ENCODE results near the gene EHF.

EHF gene

DNA sequence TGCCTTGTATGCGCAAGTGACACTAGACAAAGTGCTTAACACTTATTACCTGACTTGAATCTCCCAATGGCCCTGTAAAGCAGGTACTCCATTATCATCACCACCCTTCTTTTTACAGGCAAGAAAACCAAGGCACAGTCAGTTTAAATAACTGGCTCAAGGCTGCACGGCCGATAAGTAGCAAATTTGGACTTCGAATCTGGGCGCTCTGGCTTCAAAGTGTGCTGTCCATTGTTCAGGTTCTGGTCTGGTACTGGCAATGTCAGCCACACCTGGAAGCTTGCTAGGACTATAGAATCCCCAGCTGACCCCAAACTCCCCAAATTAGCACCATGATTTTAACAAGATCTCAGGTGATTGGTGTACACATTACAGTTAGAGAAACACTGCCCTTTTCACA lies 19.3 kb upstream of the EHF start (continued):
- TF ChIP-seq CSDC2 (CRISPR knock-in tag; IDR thresholded peaks at IDR 0.05) (no peak), GLIS3 (CRISPR knock-in tag; IDR thresholded peaks at IDR 0.05) (no peak), OSR1 (CRISPR knock-in tag; IDR thresholded peaks at IDR 0.05) (no peak), ZNF70 (CRISPR knock-in tag; IDR thresholded peaks at IDR 0.05) (no peak)

DNA sequence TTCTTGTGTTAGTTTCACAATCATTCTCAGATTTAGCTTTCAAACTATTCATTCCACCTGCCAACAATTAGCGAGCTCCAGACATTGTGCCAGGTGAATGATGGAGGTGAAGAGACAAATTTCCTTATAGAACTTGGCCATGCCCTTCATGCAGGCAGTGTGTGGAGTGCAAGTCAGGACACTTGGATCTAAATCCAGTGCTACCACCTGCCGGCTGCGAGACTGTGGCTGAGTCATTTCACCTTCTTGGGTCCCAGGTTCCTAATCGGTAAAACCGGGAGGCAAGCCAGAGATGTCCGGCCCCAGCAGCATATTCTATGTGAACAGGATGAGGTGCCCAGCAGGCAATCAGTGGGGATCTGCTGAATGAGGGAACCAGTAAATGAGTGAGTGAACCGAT lies 18.6 kb upstream of the EHF start:
- TF ChIP-seq ZC3H10 (CRISPR knock-in tag; IDR thresholded peaks at IDR 0.05), result no peak
- TF ChIP-seq CSDC2 (CRISPR knock-in tag; IDR thresholded peaks at IDR 0.05), result no peak
- TF ChIP-seq BACH2 (CRISPR knock-in tag; IDR thresholded peaks at IDR 0.05; ENCODE audit: borderline replicate concordance), result no peak
- TF ChIP-seq PPARA (CRISPR knock-in tag; IDR thresholded peaks at IDR 0.05; ENCODE audit: borderline replicate concordance), result no peak
- TF ChIP-seq, protein P1, sequence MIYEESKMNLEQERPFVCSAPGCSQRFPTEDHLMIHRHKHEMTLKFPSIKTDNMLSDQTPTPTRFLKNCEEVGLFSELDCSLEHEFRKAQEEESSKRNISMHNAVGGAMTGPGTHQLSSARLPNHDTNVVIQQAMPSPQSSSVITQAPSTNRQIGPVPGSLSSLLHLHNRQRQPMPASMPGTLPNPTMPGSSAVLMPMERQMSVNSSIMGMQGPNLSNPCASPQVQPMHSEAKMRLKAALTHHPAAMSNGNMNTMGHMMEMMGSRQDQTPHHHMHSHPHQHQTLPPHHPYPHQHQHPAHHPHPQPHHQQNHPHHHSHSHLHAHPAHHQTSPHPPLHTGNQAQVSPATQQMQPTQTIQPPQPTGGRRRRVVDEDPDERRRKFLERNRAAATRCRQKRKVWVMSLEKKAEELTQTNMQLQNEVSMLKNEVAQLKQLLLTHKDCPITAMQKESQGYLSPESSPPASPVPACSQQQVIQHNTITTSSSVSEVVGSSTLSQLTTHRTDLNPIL (CRISPR knock-in tag; IDR thresholded peaks at IDR 0.05; ENCODE audit: low read depth), result no peak
- no peak for TF ChIP-seq SNAI2 (CRISPR knock-in tag; IDR thresholded peaks at IDR 0.05)
- no peak for TF ChIP-seq TCF4 (CRISPR knock-in tag; IDR thresholded peaks at IDR 0.05; ENCODE audit: borderline replicate concordance)
- TF ChIP-seq RARB (CRISPR knock-in tag; IDR thresholded peaks at IDR 0.05), result no peak
- TF ChIP-seq, protein P2, sequence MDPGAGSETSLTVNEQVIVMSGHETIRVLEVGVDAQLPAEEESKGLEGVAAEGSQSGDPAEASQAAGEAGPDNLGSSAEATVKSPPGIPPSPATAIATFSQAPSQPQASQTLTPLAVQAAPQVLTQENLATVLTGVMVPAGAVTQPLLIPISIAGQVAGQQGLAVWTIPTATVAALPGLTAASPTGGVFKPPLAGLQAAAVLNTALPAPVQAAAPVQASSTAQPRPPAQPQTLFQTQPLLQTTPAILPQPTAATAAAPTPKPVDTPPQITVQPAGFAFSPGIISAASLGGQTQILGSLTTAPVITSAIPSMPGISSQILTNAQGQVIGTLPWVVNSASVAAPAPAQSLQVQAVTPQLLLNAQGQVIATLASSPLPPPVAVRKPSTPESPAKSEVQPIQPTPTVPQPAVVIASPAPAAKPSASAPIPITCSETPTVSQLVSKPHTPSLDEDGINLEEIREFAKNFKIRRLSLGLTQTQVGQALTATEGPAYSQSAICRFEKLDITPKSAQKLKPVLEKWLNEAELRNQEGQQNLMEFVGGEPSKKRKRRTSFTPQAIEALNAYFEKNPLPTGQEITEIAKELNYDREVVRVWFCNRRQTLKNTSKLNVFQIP (CRISPR knock-in tag; IDR thresholded peaks at IDR 0.05; ENCODE audit: borderline replicate concordance, low read depth), result no peak
- no peak for TF ChIP-seq ZNF8 (CRISPR knock-in tag; IDR thresholded peaks at IDR 0.05)
- TF ChIP-seq ZFP30 (CRISPR knock-in tag; IDR thresholded peaks at IDR 0.05), result no peak
- ATAC-seq, result no peak

DNA sequence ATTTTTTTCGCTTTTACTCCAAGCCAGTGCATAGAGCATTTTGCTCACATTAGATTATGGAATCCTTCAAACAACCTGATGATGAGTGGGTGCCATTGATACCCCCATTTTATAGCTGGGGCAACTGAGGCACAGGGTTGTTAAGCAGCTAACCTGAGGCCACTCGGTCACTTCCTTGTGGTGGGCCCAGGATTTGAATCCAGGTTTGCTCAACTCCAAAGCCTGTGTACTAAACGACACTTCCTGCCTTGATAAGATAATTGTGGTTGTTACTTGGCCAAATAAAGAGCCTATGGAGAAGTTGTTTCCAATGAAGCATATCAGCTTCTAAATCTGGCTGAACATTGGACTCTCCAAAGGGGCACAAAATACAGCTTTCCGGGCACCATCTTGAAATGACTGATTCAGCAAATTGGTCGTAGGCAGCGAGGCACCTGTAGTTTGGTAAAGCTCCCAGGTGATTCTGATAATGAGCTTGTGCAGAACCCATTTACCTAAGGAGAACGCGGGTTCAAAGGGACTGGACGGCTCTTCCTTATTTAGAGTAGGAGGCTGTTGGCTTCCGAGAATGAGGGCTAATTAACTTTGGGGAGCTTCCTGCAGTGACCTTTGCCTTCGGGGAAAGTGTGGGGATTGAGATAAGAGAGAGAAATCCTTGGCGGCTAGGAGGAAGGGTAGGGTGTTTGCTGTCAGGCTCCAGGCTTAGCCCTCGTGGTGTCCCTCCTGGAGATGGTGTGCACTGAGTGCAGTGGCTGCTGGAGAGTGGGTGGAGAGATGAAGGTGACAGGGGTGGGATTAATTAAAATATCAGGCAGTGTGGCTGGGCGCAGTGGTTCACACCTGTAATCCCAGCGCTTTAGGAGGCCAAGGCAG lies 17.5 kb upstream of the EHF start:
- TF ChIP-seq OSR1 (CRISPR knock-in tag; IDR thresholded peaks at IDR 0.05) (no peak), TOX (CRISPR knock-in tag; IDR thresholded peaks at IDR 0.05; ENCODE audit: borderline replicate concordance) (no peak), CSDC2 (CRISPR knock-in tag; IDR thresholded peaks at IDR 0.05) (no peak), ESRRG (CRISPR knock-in tag; IDR thresholded peaks at IDR 0.05) (no peak), ZFP30 (CRISPR knock-in tag; IDR thresholded peaks at IDR 0.05) (no peak), SNAI2 (CRISPR knock-in tag; IDR thresholded peaks at IDR 0.05) (no peak), TCF4 (CRISPR knock-in tag; IDR thresholded peaks at IDR 0.05; ENCODE audit: borderline replicate concordance) (no peak)
- TF ChIP-seq, protein P2 (CRISPR knock-in tag; IDR thresholded peaks at IDR 0.05; ENCODE audit: borderline replicate concordance, low read depth), result no peak
- TF ChIP-seq, protein P3, sequence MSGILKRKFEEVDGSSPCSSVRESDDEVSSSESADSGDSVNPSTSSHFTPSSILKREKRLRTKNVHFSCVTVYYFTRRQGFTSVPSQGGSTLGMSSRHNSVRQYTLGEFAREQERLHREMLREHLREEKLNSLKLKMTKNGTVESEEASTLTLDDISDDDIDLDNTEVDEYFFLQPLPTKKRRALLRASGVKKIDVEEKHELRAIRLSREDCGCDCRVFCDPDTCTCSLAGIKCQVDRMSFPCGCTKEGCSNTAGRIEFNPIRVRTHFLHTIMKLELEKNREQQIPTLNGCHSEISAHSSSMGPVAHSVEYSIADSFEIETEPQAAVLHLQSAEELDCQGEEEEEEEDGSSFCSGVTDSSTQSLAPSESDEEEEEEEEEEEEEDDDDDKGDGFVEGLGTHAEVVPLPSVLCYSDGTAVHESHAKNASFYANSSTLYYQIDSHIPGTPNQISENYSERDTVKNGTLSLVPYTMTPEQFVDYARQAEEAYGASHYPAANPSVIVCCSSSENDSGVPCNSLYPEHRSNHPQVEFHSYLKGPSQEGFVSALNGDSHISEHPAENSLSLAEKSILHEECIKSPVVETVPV (CRISPR knock-in tag; IDR thresholded peaks at IDR 0.05), result no peak
- ATAC-seq, result no peak

DNA sequence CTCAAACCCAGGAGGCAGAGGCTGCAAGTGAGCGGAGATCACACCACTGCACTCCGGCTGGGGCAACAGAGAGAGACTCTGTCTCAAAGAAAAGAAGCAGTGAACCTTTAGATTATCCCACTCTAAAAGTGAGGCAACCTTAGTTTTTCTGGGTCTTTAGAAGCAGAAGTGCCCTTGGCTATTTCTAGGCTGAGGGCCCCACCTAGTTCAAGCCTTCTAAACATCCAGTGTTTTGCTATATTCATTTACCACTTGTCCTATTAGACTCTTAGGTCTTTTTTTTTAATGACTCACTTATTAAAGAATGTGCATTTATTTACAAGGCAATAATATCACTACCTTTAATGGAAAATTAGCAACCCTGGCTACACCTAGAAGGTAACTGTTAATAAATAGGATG lies 16.7 kb upstream of the EHF start:
- no peak for ATAC-seq
- TF ChIP-seq TCF4 (CRISPR knock-in tag; IDR thresholded peaks at IDR 0.05; ENCODE audit: borderline replicate concordance), result no peak
- TF ChIP-seq ESRRG (CRISPR knock-in tag; IDR thresholded peaks at IDR 0.05), result no peak
- no peak for TF ChIP-seq PPARA (CRISPR knock-in tag; IDR thresholded peaks at IDR 0.05; ENCODE audit: borderline replicate concordance)
- no peak for TF ChIP-seq ZC3H10 (CRISPR knock-in tag; IDR thresholded peaks at IDR 0.05)
- TF ChIP-seq, protein P4, sequence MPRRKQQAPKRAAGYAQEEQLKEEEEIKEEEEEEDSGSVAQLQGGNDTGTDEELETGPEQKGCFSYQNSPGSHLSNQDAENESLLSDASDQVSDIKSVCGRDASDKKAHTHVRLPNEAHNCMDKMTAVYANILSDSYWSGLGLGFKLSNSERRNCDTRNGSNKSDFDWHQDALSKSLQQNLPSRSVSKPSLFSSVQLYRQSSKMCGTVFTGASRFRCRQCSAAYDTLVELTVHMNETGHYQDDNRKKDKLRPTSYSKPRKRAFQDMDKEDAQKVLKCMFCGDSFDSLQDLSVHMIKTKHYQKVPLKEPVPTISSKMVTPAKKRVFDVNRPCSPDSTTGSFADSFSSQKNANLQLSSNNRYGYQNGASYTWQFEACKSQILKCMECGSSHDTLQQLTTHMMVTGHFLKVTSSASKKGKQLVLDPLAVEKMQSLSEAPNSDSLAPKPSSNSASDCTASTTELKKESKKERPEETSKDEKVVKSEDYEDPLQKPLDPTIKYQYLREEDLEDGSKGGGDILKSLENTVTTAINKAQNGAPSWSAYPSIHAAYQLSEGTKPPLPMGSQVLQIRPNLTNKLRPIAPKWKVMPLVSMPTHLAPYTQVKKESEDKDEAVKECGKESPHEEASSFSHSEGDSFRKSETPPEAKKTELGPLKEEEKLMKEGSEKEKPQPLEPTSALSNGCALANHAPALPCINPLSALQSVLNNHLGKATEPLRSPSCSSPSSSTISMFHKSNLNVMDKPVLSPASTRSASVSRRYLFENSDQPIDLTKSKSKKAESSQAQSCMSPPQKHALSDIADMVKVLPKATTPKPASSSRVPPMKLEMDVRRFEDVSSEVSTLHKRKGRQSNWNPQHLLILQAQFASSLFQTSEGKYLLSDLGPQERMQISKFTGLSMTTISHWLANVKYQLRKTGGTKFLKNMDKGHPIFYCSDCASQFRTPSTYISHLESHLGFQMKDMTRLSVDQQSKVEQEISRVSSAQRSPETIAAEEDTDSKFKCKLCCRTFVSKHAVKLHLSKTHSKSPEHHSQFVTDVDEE (CRISPR knock-in tag; IDR thresholded peaks at IDR 0.05), result no peak
- no peak for TF ChIP-seq OSR1 (CRISPR knock-in tag; IDR thresholded peaks at IDR 0.05)
- TF ChIP-seq ZFP30 (CRISPR knock-in tag; IDR thresholded peaks at IDR 0.05), result no peak
- no peak for TF ChIP-seq ZNF70 (CRISPR knock-in tag; IDR thresholded peaks at IDR 0.05)
- no peak for TF ChIP-seq BACH2 (CRISPR knock-in tag; IDR thresholded peaks at IDR 0.05; ENCODE audit: borderline replicate concordance)
- TF ChIP-seq GLIS3 (CRISPR knock-in tag; IDR thresholded peaks at IDR 0.05), result no peak
- TF ChIP-seq SNAI2 (CRISPR knock-in tag; IDR thresholded peaks at IDR 0.05), result no peak
- no peak for TF ChIP-seq ZFP3 (CRISPR knock-in tag; IDR thresholded peaks at IDR 0.05)
- TF ChIP-seq RARB (CRISPR knock-in tag; IDR thresholded peaks at IDR 0.05), result no peak
- TF ChIP-seq, protein P1 (CRISPR knock-in tag; IDR thresholded peaks at IDR 0.05; ENCODE audit: low read depth), result no peak
